ENCODE measurements around the gene RFX5. TPM values are rescaled to one million over a fixed set of nuclear protein-coding genes. Genes with fewer than 3 reads are reported as not detected.

RFX5 gene
- total and polyA plus RNA-seq, 2 experiments from 2014 or later = 14.1 to 48.8 TPM

GRCh38 chr1:151340870-151341754, 5.9 kb downstream of the RFX5 start:
- WGBS (ENCODE audit: low lambda C conversion rate, missing lambda C conversion rate) = 36% methylated on average over 7 of the region's 7 CpGs
- DNase-seq (ENCODE audit: low spot score) = peak; percentile 91
- H3K4me3 ChIP-seq = no peak overlapping the region
- no peak overlapping the region for H3K4me2 ChIP-seq
- H3K9me3 ChIP-seq (ENCODE audit: low read depth) = no peaks in the 10 kb centered on the region
- no peaks in the 10 kb centered on the region for H3K27me3 ChIP-seq
- no peak overlapping the region for H2AFZ ChIP-seq
- peaks cover 6% of the 10 kb centered on the region for H3K79me2 ChIP-seq
- no peaks in the 10 kb centered on the region for H3K9me2 ChIP-seq (replicated peaks; ENCODE audit: insufficient read depth)
- no peaks in the 10 kb centered on the region for H3K36me3 ChIP-seq (replicated peaks; ENCODE audit: insufficient read depth, low read depth)
- H3K27ac ChIP-seq = peak overlapping the region; percentile 19
- TF ChIP-seq EZH2 (IDR thresholded peaks at IDR 0.05; ENCODE audit: borderline replicate concordance) = no peak
- peak; percentile 80 for TF ChIP-seq CTCF (IDR thresholded peaks at IDR 0.05; ENCODE audit: poor library complexity)
- peaks cover 5% of the 10 kb centered on the region for H3K4me1 ChIP-seq (ENCODE audit: insufficient read depth)
- H4K20me1 ChIP-seq (ENCODE audit: insufficient read depth, poor library complexity, severe bottlenecking) = no peaks in the 10 kb centered on the region

GRCh38 chr1:151336556-151336955, 10.5 kb downstream of the RFX5 start:
- no peak for TF ChIP-seq CTCF (IDR thresholded peaks at IDR 0.05; ENCODE audit: poor library complexity)
- TF ChIP-seq EZH2 (IDR thresholded peaks at IDR 0.05; ENCODE audit: borderline replicate concordance) = no peak
- no peak for TF ChIP-seq EZH2phosphoT487 (IDR thresholded peaks at IDR 0.05; ENCODE audit: low read depth, severe bottlenecking, unreplicated experiment)
- H3K4me1 ChIP-seq (ENCODE audit: insufficient read depth) = no peaks in the 10 kb centered on the region
- no peak for DNase-seq (ENCODE audit: low spot score)
- no peaks in the 10 kb centered on the region for H3K36me3 ChIP-seq (replicated peaks; ENCODE audit: insufficient read depth, low read depth)
- no peaks in the 10 kb centered on the region for H4K20me1 ChIP-seq (ENCODE audit: insufficient read depth, poor library complexity, severe bottlenecking)
- H3K4me2 ChIP-seq = no peak overlapping the region
- H3K9me3 ChIP-seq (ENCODE audit: low read depth) = no peaks in the 10 kb centered on the region
- no peak overlapping the region for H3K4me3 ChIP-seq
- H2AFZ ChIP-seq = no peak overlapping the region
- H3K9me2 ChIP-seq (replicated peaks; ENCODE audit: insufficient read depth) = no peaks in the 10 kb centered on the region
- 87% methylated on average over 3 of the region's 3 CpGs for WGBS (ENCODE audit: low lambda C conversion rate, missing lambda C conversion rate)
- H3K79me2 ChIP-seq = no peaks in the 10 kb centered on the region
- no peaks in the 10 kb centered on the region for H3K27me3 ChIP-seq
- H3K27ac ChIP-seq = no peak overlapping the region

- H3K9me3 ChIP-seq (ENCODE audit: low read depth) = no peaks in the 10 kb centered on the region
- H3K79me2 ChIP-seq = no peaks in the 10 kb centered on the region
- H3K4me2 ChIP-seq = no peak overlapping the region
- H2AFZ ChIP-seq = no peak overlapping the region
- no peak for DNase-seq (ENCODE audit: low spot score)
- H3K9me2 ChIP-seq (replicated peaks; ENCODE audit: insufficient read depth) = no peaks in the 10 kb centered on the region
- TF ChIP-seq EZH2 (IDR thresholded peaks at IDR 0.05; ENCODE audit: borderline replicate concordance) (no peak), CTCF (IDR thresholded peaks at IDR 0.05; ENCODE audit: poor library complexity) (no peak), EZH2phosphoT487 (IDR thresholded peaks at IDR 0.05; ENCODE audit: low read depth, severe bottlenecking, unreplicated experiment) (no peak)
- no peak overlapping the region for H3K27ac ChIP-seq
- H3K27me3 ChIP-seq = no peaks in the 10 kb centered on the region
- no peaks in the 10 kb centered on the region for H3K36me3 ChIP-seq (replicated peaks; ENCODE audit: insufficient read depth, low read depth)
- H4K20me1 ChIP-seq (ENCODE audit: insufficient read depth, poor library complexity, severe bottlenecking) = no peaks in the 10 kb centered on the region
- WGBS (ENCODE audit: low lambda C conversion rate, missing lambda C conversion rate) = 96% methylated on average over 5 of the region's 5 CpGs
- no peak overlapping the region for H3K4me3 ChIP-seq
- H3K4me1 ChIP-seq (ENCODE audit: insufficient read depth) = no peaks in the 10 kb centered on the region
Observed at GRCh38 chr1:151334822-151335221, 12.2 kb downstream of the RFX5 start.
